Nephron (organoid): ENCODE results near the gene RAB18.

ENCODE experiments used
- H3K27ac Mint-ChIP-seq, 3 experiments: 2 replicates each; pipeline ENCODE4 v1.8.0; 2020; ENCODE audit warnings: mixed read lengths in 3 of 3, mild to moderate bottlenecking in 2 of 3, moderate library complexity in 1 of 3
- H3K27me3 Mint-ChIP-seq: 2 replicates; pipeline ENCODE4 v1.8.0; 2021; ENCODE audit warnings: low read depth, mild to moderate bottlenecking, moderate library complexity, mixed read lengths
- H3K36me3 Mint-ChIP-seq: 2 replicates; pipeline ENCODE4 v1.8.0; 2020; ENCODE audit warnings: low read depth, mixed read lengths
- H3K4me1 Mint-ChIP-seq: 2 replicates; pipeline ENCODE4 v1.8.0; 2020; ENCODE audit warnings: mixed read lengths
- H3K4me3 Mint-ChIP-seq, 3 experiments: 2 replicates each; pipeline ENCODE4 v1.8.0; 2020; ENCODE audit warnings: mild to moderate bottlenecking in 3 of 3, mixed read lengths in 3 of 3, moderate library complexity in 2 of 3
- H3K9me3 Mint-ChIP-seq: 2 replicates; pipeline ENCODE4 v1.8.0; 2020; ENCODE audit warnings: mixed read lengths
- TF ChIP-seq, protein P1 (sequence below), 3 experiments: fragments of 200-600 bp; sonication (generic); IDR thresholded peaks; one replicate each; pipeline ENCODE4 v1.5.0; 2021; ENCODE audit warnings: antibody characterized with exemption in 3 of 3; ENCODE audit not compliant: unreplicated experiment in 3 of 3

RAB18 gene

DNA sequence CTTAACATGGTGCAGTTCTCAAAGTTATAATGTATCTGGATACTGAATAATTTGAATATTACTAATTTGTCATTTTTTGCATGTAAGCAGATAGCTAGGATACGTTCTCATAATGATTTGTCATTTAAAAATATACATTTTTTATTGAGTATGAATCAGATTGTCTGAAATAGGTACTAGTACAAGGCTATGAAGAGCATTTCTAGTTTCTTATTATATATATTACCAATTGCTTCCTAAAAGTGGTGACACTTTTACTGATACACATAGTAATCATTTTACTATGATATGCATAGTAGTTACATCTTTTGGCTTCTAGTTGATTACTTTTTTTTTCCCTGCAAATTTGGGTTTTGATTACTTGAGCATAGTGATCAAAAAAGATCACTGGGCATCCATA lies 26.4 kb downstream of the RAB18 start:
- TF ChIP-seq, protein P1, sequence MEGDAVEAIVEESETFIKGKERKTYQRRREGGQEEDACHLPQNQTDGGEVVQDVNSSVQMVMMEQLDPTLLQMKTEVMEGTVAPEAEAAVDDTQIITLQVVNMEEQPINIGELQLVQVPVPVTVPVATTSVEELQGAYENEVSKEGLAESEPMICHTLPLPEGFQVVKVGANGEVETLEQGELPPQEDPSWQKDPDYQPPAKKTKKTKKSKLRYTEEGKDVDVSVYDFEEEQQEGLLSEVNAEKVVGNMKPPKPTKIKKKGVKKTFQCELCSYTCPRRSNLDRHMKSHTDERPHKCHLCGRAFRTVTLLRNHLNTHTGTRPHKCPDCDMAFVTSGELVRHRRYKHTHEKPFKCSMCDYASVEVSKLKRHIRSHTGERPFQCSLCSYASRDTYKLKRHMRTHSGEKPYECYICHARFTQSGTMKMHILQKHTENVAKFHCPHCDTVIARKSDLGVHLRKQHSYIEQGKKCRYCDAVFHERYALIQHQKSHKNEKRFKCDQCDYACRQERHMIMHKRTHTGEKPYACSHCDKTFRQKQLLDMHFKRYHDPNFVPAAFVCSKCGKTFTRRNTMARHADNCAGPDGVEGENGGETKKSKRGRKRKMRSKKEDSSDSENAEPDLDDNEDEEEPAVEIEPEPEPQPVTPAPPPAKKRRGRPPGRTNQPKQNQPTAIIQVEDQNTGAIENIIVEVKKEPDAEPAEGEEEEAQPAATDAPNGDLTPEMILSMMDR (IDR thresholded peaks at IDR 0.05; ENCODE audit: unreplicated experiment in 3 of 3) = no peak
- Mint-ChIP-seq H3K27ac (peak overlapping the region; percentile 26 to 62 (median 48)), H3K4me3 (no peak overlapping the region), H3K4me1 (peaks cover 46% of the 10 kb centered on the region), H3K36me3 (no peaks in the 10 kb centered on the region), H3K9me3 (no peaks in the 10 kb centered on the region), H3K27me3 (no peaks in the 10 kb centered on the region)

DNA sequence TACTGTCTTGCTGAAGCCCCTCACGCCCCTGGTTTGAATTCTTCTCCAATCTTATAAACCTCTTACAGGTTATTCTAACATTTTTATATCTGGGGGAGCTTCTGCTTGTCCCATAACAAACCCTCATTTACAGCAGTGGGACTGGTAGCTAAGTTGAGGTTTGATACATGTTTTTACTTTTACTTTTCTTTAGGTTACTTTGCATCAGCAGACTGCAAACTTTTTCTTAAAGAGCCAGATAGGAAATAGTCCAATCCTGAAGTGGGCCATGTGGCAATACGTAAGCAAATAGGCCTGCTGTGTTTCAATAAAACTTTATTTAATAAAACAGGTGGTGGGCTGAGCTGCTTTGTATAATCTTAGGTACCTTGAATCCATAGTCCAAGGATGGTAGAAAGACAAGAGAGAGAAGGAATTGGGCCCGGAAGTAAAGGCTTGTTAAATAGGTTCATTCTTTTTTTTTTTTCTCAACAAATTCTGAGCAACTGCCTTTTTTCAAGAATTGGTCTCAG lies 27.3 kb downstream of the RAB18 start:
- peak overlapping the region; percentile 37 to 63 (median 48) for H3K27ac Mint-ChIP-seq
- H3K4me1 Mint-ChIP-seq = peaks cover 39% of the 10 kb centered on the region
- H3K4me3 Mint-ChIP-seq = no peak overlapping the region
- no peaks in the 10 kb centered on the region for H3K9me3 Mint-ChIP-seq
- TF ChIP-seq, protein P1 (IDR thresholded peaks at IDR 0.05; ENCODE audit: unreplicated experiment in 3 of 3) = no peak
- no peaks in the 10 kb centered on the region for H3K36me3 Mint-ChIP-seq
- H3K27me3 Mint-ChIP-seq = no peaks in the 10 kb centered on the region

DNA sequence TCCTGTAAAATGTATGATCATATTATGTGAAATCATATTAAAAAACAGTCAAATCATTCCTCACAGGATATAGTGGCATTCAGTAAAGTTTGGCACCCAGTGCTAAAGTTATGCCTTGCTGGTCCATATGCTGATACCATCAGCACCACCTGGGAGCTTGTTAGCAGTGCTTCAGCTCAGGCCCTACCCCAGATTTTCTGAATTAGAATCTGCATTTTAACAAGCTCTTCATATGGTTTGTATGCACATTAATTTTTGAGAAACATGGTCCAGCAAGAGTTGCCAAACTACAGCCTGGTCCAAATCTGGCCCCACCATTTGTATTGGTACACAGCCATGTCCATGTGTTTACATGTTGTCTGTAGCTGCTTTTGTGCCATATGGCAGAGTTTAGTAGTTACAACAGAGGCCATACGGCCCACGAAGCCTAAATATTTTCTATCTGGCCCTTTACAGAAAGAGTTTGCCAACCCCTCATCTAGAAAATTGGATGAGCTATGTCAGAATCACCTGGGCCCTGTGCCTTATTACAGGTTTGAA lies 30.1 kb downstream of the RAB18 start:
- H3K27me3 Mint-ChIP-seq = no peaks in the 10 kb centered on the region
- no peaks in the 10 kb centered on the region for H3K9me3 Mint-ChIP-seq
- H3K36me3 Mint-ChIP-seq = peaks cover 15% of the 10 kb centered on the region
- H3K4me1 Mint-ChIP-seq = peaks cover 13% of the 10 kb centered on the region
- TF ChIP-seq, protein P1 (IDR thresholded peaks at IDR 0.05; ENCODE audit: unreplicated experiment in 3 of 3) = no peak
- H3K4me3 Mint-ChIP-seq = no peak overlapping the region
- no peak overlapping the region for H3K27ac Mint-ChIP-seq

DNA sequence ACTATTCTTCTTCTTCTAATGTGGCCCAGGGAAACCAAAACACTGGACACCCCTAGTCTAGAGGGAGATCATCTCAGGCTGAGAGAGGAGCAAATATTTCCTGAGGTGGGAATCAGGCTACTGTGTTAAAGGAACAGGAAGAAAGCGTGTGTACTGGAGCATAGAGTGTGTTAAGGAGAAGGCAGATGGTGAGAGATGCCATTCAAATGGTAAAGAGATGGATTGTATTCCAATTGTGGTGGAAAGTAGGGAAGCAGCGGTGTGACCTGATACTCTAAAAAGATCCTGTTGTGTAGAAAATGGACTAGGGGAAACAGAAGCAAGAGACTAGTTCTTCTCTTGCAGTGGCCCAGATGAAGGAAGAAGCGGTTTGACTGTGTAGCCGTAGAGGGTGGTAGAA lies 31.2 kb downstream of the RAB18 start:
- H3K27ac Mint-ChIP-seq = no peak overlapping the region
- H3K36me3 Mint-ChIP-seq = peaks cover 16% of the 10 kb centered on the region
- H3K27me3 Mint-ChIP-seq = no peaks in the 10 kb centered on the region
- H3K9me3 Mint-ChIP-seq = no peaks in the 10 kb centered on the region
- TF ChIP-seq, protein P1 (IDR thresholded peaks at IDR 0.05; ENCODE audit: unreplicated experiment in 3 of 3) = no peak
- H3K4me1 Mint-ChIP-seq = peaks cover 2% of the 10 kb centered on the region
- H3K4me3 Mint-ChIP-seq = no peak overlapping the region

DNA sequence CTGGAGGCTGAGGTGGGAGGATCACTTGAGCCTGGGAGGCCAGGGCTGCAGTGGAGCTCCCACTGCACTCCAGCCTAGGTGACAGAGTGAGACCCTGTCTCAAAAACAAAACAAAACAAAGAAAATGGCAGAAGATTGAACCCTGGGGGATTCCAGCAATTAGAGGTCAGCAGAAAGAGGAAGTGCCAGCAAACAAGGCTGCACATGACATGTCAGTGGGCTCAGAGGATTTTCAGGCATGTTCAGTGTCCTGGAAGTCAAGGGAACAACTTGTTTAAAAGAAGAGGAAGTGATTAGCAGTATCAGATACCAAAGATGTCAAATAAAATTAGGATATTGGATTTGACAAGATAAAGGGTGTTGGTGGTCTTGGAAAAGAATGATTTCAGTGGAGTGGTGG lies 32.3 kb downstream of the RAB18 start:
- Mint-ChIP-seq H3K4me3 (no peak overlapping the region), H3K4me1 (no peaks in the 10 kb centered on the region), H3K27ac (no peak overlapping the region), H3K9me3 (no peaks in the 10 kb centered on the region), H3K36me3 (peaks cover 23% of the 10 kb centered on the region), H3K27me3 (no peaks in the 10 kb centered on the region)
- TF ChIP-seq, protein P1 (IDR thresholded peaks at IDR 0.05; ENCODE audit: unreplicated experiment in 3 of 3) = no peak

DNA sequence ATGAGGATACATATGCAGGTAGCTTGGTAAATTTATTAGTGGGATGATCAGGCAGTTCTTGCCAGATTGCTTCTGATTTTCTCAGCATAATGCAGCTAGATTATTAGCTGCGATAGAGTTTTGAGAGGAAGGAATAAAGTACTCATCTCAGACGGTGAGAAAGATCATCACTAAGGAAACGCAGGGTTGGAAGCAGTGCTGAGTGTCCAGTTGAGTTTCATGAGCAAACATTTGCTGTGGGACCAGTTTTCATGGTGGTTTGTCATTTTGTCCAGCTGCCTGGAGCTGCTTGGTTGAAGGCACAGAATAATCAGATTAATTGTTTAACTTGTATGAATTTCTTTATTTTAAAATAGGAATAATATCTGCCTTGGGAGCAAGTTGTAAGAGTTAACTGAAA lies 33.1 kb downstream of the RAB18 start:
- Mint-ChIP-seq H3K27ac (no peak overlapping the region), H3K27me3 (no peaks in the 10 kb centered on the region), H3K4me1 (no peaks in the 10 kb centered on the region), H3K4me3 (no peak overlapping the region), H3K36me3 (peaks cover 27% of the 10 kb centered on the region), H3K9me3 (no peaks in the 10 kb centered on the region)
- TF ChIP-seq, protein P1 (IDR thresholded peaks at IDR 0.05; ENCODE audit: unreplicated experiment in 3 of 3) = no peak
